CD14-positive monocyte (primary cell): ENCODE measurements around the gene CNPY1. TPM values are rescaled to one million over a fixed set of nuclear protein-coding genes. Genes with fewer than 3 reads are reported as not detected.
A peak's percentile ranks its signal among the peaks of the same experiment; 100 is the strongest.

Source experiments
- DNase-seq, 3 donors: peaks; one replicate each; pipeline ENCODE4 v3.0.0-alpha.2; 2011 to 2022
- H2AFZ ChIP-seq: 2 replicates; pipeline ENCODE4 v1.6.0; 2012; ENCODE audit warnings: mild to moderate bottlenecking, low read depth, low read length, inconsistent platforms; ENCODE audit not compliant: insufficient read depth, poor library complexity, severe bottlenecking
- H3K27ac ChIP-seq, 2 donors: 1 replicate in 1 of 2; 2 replicates in 1 of 2; pipeline ENCODE4 v1.5.1; 2012 to 2013; ENCODE audit warnings: low read length in 2 of 2, control low read depth in 1 of 2, inconsistent platforms in 1 of 2, low read depth in 1 of 2, mild to moderate bottlenecking in 1 of 2
- H3K27me3 ChIP-seq, 2 donors: one replicate each; pipeline versions ENCODE4 v1.6.0 to v1.6.1; 2011 to 2013; ENCODE audit warnings: low read length in 2 of 2; ENCODE audit not compliant: control insufficient read depth in 2 of 2, insufficient read depth in 2 of 2
- H3K36me3 ChIP-seq, 2 donors: replicated peaks in 1 of 2; 1 replicate in 1 of 2; 2 replicates in 1 of 2; pipeline versions ENCODE4 v1.5.1 to v1.6.1; 2012 to 2013; ENCODE audit warnings: low read length in 2 of 2, control low read depth in 1 of 2, inconsistent platforms in 1 of 2, mild to moderate bottlenecking in 1 of 2; ENCODE audit not compliant: insufficient read depth in 2 of 2, control insufficient read depth in 1 of 2
- H3K4me1 ChIP-seq, 2 donors: 1 replicate in 1 of 2; 2 replicates in 1 of 2; pipeline versions ENCODE4 v1.5.1 to v1.6.1; 2012 to 2013; ENCODE audit warnings: low read length in 2 of 2, control low read depth in 1 of 2, inconsistent platforms in 1 of 2, mild to moderate bottlenecking in 1 of 2, moderate library complexity in 1 of 2; ENCODE audit not compliant: insufficient read depth in 2 of 2, control insufficient read depth in 1 of 2
- H3K4me2 ChIP-seq: replicated peaks from 2 replicates; pipeline ENCODE3; 2012; ENCODE audit warnings: low read length, moderate library complexity, mild to moderate bottlenecking; ENCODE audit not compliant: poor library complexity, severe bottlenecking; ENCODE audit errors: extremely low read depth
- H3K4me3 ChIP-seq, 3 experiments: fragments of 200-600 bp in 1 of 3; sonication (generic) in 1 of 3; replicated peaks in 1 of 3; 1 replicate in 2 of 3; 2 replicates in 1 of 3; pipeline ENCODE4 v1.5.1; 2011 to 2013; ENCODE audit warnings: low read length in 3 of 3, mild to moderate bottlenecking in 3 of 3, control low read depth in 2 of 3, low read depth in 2 of 3, inconsistent platforms in 1 of 3, moderate library complexity in 1 of 3
- H3K79me2 ChIP-seq: 2 replicates; pipeline ENCODE4 v1.6.0; 2012; ENCODE audit warnings: mild to moderate bottlenecking, control low read depth, inconsistent platforms, low read length, moderate library complexity; ENCODE audit not compliant: insufficient read depth
- H3K9ac ChIP-seq: 2 replicates; pipeline ENCODE4 v1.6.0; 2017; ENCODE audit warnings: low read length, mild to moderate bottlenecking; ENCODE audit not compliant: insufficient read depth, poor library complexity, severe bottlenecking
- H3K9me3 ChIP-seq, 2 donors: replicated peaks in 1 of 2; 1 replicate in 1 of 2; 2 replicates in 1 of 2; pipeline versions ENCODE4 v1.5.1 to v1.6.1; 2012 to 2013; ENCODE audit warnings: low read length in 2 of 2, control low read depth in 1 of 2; ENCODE audit not compliant: control insufficient read depth in 1 of 2, insufficient read depth in 1 of 2
- H4K20me1 ChIP-seq: 2 replicates; pipeline ENCODE4 v1.6.0; 2012; ENCODE audit warnings: mild to moderate bottlenecking, low read length, control low read depth, moderate library complexity; ENCODE audit not compliant: insufficient read depth
- H3K27ac Mint-ChIP-seq, 7 donors: one replicate each; pipeline ENCODE4 v1.8.0; 2020; ENCODE audit warnings: mild to moderate bottlenecking in 7 of 7, mixed read lengths in 7 of 7, moderate library complexity in 6 of 7, inconsistent platforms in 2 of 7
- H3K27me3 Mint-ChIP-seq, 3 donors: one replicate each; pipeline ENCODE4 v1.8.0; 2021 to 2022; ENCODE audit warnings: low read depth in 3 of 3, mild to moderate bottlenecking in 3 of 3, mixed read lengths in 3 of 3, moderate library complexity in 3 of 3, inconsistent platforms in 1 of 3
- H3K36me3 Mint-ChIP-seq, 2 donors: one replicate each; pipeline ENCODE4 v1.8.0; 2020; ENCODE audit warnings: mixed read lengths in 2 of 2, inconsistent platforms in 1 of 2, mild to moderate bottlenecking in 1 of 2
- H3K4me1 Mint-ChIP-seq: one replicate; pipeline ENCODE4 v1.8.0; 2020; ENCODE audit warnings: mild to moderate bottlenecking, mixed read lengths
- H3K4me3 Mint-ChIP-seq, 2 donors: one replicate each; pipeline ENCODE4 v1.8.0; 2020; ENCODE audit warnings: mild to moderate bottlenecking in 2 of 2, mixed read lengths in 2 of 2, moderate library complexity in 1 of 2
- H3K9me3 Mint-ChIP-seq, 7 donors: one replicate each; pipeline ENCODE4 v1.8.0; 2020 to 2022; ENCODE audit warnings: mixed read lengths in 7 of 7, mild to moderate bottlenecking in 6 of 7, moderate library complexity in 6 of 7, inconsistent platforms in 2 of 7
- CTCF ChIP-seq: fragments of 200-600 bp; IDR thresholded peaks from one replicate; pipeline ENCODE4 v1.8.0; 2022; ENCODE audit warnings: antibody characterized with exemption, mild to moderate bottlenecking
- WGBS: methylation state at CpG from one replicate; pipeline ENCODE4 v1.1.5; 2013; ENCODE audit warnings: missing lambda C conversion rate; ENCODE audit not compliant: insufficient coverage; 5-methylcytosine and 5-hydroxymethylcytosine counted together
- intact Hi-C, 2 donors: fragments of 100-400 bp; cut with micrococcal nuclease; formaldehyde crosslinking; loops; one replicate each; pipeline versions ENCODE4 v1.15.0 to v1.15.1; 2023
- polyA plus RNA-seq, 3 donors: library from polyadenylated mRNA; depleted of rRNA in 1 of 3; unstranded in 2 of 3; stranded (reverse) in 1 of 3; fragments of 300-500 nt in 2 of 3; fragments of >200 nt in 1 of 3; fragmentation: Illumina TruSeq in 2 of 3; gene quantifications; 1 replicate in 2 of 3; 2 replicates in 1 of 3; pipeline ENCODE4 v1.2.3, GENCODE V29; 2012 to 2021

The CNPY1 gene
- polyA plus RNA-seq, 3 donors: not detected

GRCh38 chr7:155585951-155586350, 39.6 kb upstream of the CNPY1 start:
- H3K4me3 Mint-ChIP-seq: no peak overlapping the region
- peak overlapping the region; percentile 9 for H3K4me2 ChIP-seq
- peaks cover 43 to 58% of the 10 kb centered on the region in 2 donors for H3K4me1 ChIP-seq
- peak in 1 of 3 donors; percentile 26 for DNase-seq
- no peaks in the 10 kb centered on the region for H3K27me3 ChIP-seq
- no peak for TF ChIP-seq CTCF
- peak overlapping the region in 5 of 7 donors; percentile 24 to 61 (median 55) for H3K27ac Mint-ChIP-seq
- H3K79me2 ChIP-seq: no peaks in the 10 kb centered on the region
- H3K36me3 Mint-ChIP-seq: no peaks in the 10 kb centered on the region
- peak overlapping the region in 1 of 2 donors; percentile 17 for H3K27ac ChIP-seq
- H4K20me1 ChIP-seq: no peaks in the 10 kb centered on the region
- peaks cover 1 to 8% (median 2%) of the 10 kb centered on the region in 3 donors for H3K27me3 Mint-ChIP-seq
- H3K4me1 Mint-ChIP-seq: peaks cover 52% of the 10 kb centered on the region
- no peaks in the 10 kb centered on the region for H3K36me3 ChIP-seq
- no peak overlapping the region for H3K9ac ChIP-seq
- no peaks in the 10 kb centered on the region for H3K9me3 ChIP-seq
- 30% methylated on average over 5 of the region's 6 CpGs for WGBS
- intact Hi-C loops: no loop called here
- H3K4me3 ChIP-seq: peak overlapping the region in 1 of 3 experiments; percentile 24
- peaks cover 0 to 4% (median 0%) of the 10 kb centered on the region in 7 donors for H3K9me3 Mint-ChIP-seq
- H2AFZ ChIP-seq: peak overlapping the region; percentile 8

GRCh38 chr7:155585532-155585895, 39.2 kb upstream of the CNPY1 start:
- H3K27ac ChIP-seq: peak overlapping the region in 1 of 2 donors; percentile 17
- peak overlapping the region; percentile 55 for H2AFZ ChIP-seq
- no peaks in the 10 kb centered on the region for H3K27me3 ChIP-seq
- peak overlapping the region in 1 of 3 experiments; percentile 24 for H3K4me3 ChIP-seq
- Mint-ChIP-seq H3K27me3 (peaks cover 1 to 8% (median 2%) of the 10 kb centered on the region in 3 donors), H3K4me1 (peaks cover 47% of the 10 kb centered on the region), H3K4me3 (peak overlapping the region in 1 of 2 donors; percentile 63), H3K36me3 (no peaks in the 10 kb centered on the region), H3K9me3 (peaks cover 0 to 2% (median 0%) of the 10 kb centered on the region in 7 donors), H3K27ac (peak overlapping the region in 5 of 7 donors; percentile 6 to 58 (median 30))
- TF ChIP-seq CTCF: no peak
- H3K4me2 ChIP-seq: peak overlapping the region; percentile 48
- 78% methylated on average over 5 of the region's 8 CpGs for WGBS
- H3K9me3 ChIP-seq: no peaks in the 10 kb centered on the region
- H3K36me3 ChIP-seq: no peaks in the 10 kb centered on the region
- intact Hi-C loops: no loop called here
- no peak overlapping the region for H3K9ac ChIP-seq
- no peak for DNase-seq
- no peaks in the 10 kb centered on the region for H4K20me1 ChIP-seq
- peaks cover 38 to 53% of the 10 kb centered on the region in 2 donors for H3K4me1 ChIP-seq
- H3K79me2 ChIP-seq: no peaks in the 10 kb centered on the region
